Activated naive CD4-positive, alpha-beta T cell treated with anti-CD3 and anti-CD28 coated beads, Interleukin-2, amount 10 ng/mL, durations not matched to agents 7 days and 5 days (primary cell): ENCODE results near the gene IPMK.

Experiments used
- CTCF ChIA-PET: fragments of 350-600 bp; sonication (Branson Sonifier 250); formaldehyde crosslinking; loops from one replicate; lab custom pipeline; 2021; ENCODE audit warnings: antibody characterized with exemption; lab: Charles Lee
- DNase-seq: peaks from one replicate; pipeline ENCODE4 v3.0.0-alpha.2; 2020
- H3K27ac Mint-ChIP-seq: one replicate; pipeline ENCODE4 v1.8.0; 2021; ENCODE audit warnings: mild to moderate bottlenecking, moderate library complexity, mixed read lengths
- H3K27me3 Mint-ChIP-seq: one replicate; pipeline ENCODE4 v1.8.0; 2021; ENCODE audit warnings: mild to moderate bottlenecking, mixed read lengths
- H3K36me3 Mint-ChIP-seq: one replicate; pipeline ENCODE4 v1.8.0; 2021; ENCODE audit warnings: mixed read lengths
- H3K4me1 Mint-ChIP-seq: one replicate; pipeline ENCODE4 v1.8.0; 2021; ENCODE audit warnings: mixed read lengths
- H3K4me3 Mint-ChIP-seq: one replicate; pipeline ENCODE4 v1.8.0; 2021; ENCODE audit warnings: mild to moderate bottlenecking, moderate library complexity, mixed read lengths
- H3K9me3 Mint-ChIP-seq: one replicate; pipeline ENCODE4 v1.8.0; 2021; ENCODE audit warnings: mixed read lengths

The IPMK gene

GRCh38 chr10:58225654-58226053 is 42.0 kb downstream of the IPMK start:
- peaks cover 30% of the 10 kb centered on the region for H3K36me3 Mint-ChIP-seq
- no peak for DNase-seq
- H3K4me1 Mint-ChIP-seq = no peaks in the 10 kb centered on the region
- CTCF ChIA-PET = no interaction called here
- H3K4me3 Mint-ChIP-seq = no peak overlapping the region
- H3K27me3 Mint-ChIP-seq = no peaks in the 10 kb centered on the region
- no peaks in the 10 kb centered on the region for H3K9me3 Mint-ChIP-seq
- H3K27ac Mint-ChIP-seq = no peak overlapping the region

GRCh38 chr10:58220769-58221451 is 46.8 kb downstream of the IPMK start:
- Mint-ChIP-seq H3K27me3 (no peaks in the 10 kb centered on the region), H3K9me3 (no peaks in the 10 kb centered on the region), H3K27ac (no peak overlapping the region), H3K36me3 (peaks cover 19% of the 10 kb centered on the region), H3K4me1 (no peaks in the 10 kb centered on the region), H3K4me3 (no peak overlapping the region)
- CTCF ChIA-PET = no interaction called here
- no peak for DNase-seq

- Mint-ChIP-seq H3K36me3 (peaks cover 13% of the 10 kb centered on the region), H3K9me3 (no peaks in the 10 kb centered on the region), H3K4me1 (no peaks in the 10 kb centered on the region), H3K4me3 (no peak overlapping the region), H3K27me3 (no peaks in the 10 kb centered on the region), H3K27ac (no peak overlapping the region)
- DNase-seq = no peak
- CTCF ChIA-PET = no interaction called here
Observed at GRCh38 chr10:58219875-58220274, 47.8 kb downstream of the IPMK start.

GRCh38 chr10:58217612-58218011 is 50.1 kb downstream of the IPMK start:
- no peak overlapping the region for H3K27ac Mint-ChIP-seq
- peaks cover 5% of the 10 kb centered on the region for H3K4me1 Mint-ChIP-seq
- no peaks in the 10 kb centered on the region for H3K27me3 Mint-ChIP-seq
- H3K4me3 Mint-ChIP-seq = no peak overlapping the region
- peaks cover 20% of the 10 kb centered on the region for H3K36me3 Mint-ChIP-seq
- no peaks in the 10 kb centered on the region for H3K9me3 Mint-ChIP-seq
- CTCF ChIA-PET = no interaction called here
- no peak for DNase-seq

DNA sequence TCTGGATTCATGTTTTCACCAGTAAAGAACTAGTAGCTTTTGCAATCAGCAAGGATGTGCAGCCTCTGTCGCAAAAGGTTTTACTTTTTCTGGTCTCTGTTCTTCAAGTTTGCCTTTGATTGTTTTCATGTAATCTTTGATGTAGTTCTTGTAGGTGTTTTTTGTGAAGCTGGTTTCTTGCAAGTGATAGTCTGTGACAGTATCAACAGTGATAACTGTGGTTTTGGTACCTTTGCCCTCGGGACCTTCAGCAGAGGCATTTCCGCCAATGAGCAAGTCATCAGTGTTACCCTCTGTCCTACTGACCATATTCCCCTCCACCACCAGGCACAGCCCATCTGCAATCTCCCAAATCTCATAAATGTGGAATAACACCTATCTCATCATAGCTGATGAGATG is 55.1 kb downstream of the IPMK start:
- Mint-ChIP-seq H3K36me3 (peaks cover 30% of the 10 kb centered on the region), H3K4me3 (no peak overlapping the region), H3K9me3 (no peaks in the 10 kb centered on the region), H3K27me3 (no peaks in the 10 kb centered on the region), H3K4me1 (peaks cover 9% of the 10 kb centered on the region), H3K27ac (no peak overlapping the region)
- DNase-seq = no peak
- CTCF ChIA-PET = interaction anchor here (0.7 kb wide), 2 partner anchors 11 to 87 kb away, joined by 3 read pairs; no protein-coding TSS in a partner anchor

DNA sequence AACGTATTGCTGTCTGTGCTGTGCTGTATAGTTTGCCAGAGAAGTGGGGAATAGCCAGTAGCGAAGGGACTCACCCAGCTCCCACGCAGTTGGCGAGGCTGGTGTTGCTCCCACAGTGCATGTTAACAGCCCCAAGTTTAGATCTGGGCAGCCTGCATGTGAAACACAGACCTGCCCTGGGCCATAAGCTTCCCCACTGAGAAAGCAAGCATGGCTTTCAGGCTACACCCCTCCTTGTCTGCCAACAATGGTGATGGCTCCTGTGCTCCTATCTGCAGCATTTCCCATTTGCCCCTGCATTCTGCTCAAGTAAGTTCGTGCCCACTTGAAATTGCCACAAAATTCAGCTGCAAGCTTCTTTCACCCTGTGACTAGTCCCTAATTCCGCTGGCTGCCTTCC is 57.5 kb downstream of the IPMK start:
- Mint-ChIP-seq H3K4me1 (peaks cover 9% of the 10 kb centered on the region), H3K27me3 (no peaks in the 10 kb centered on the region), H3K36me3 (peaks cover 27% of the 10 kb centered on the region), H3K9me3 (no peaks in the 10 kb centered on the region), H3K4me3 (no peak overlapping the region), H3K27ac (no peak overlapping the region)
- CTCF ChIA-PET = no interaction called here
- no peak for DNase-seq

DNA sequence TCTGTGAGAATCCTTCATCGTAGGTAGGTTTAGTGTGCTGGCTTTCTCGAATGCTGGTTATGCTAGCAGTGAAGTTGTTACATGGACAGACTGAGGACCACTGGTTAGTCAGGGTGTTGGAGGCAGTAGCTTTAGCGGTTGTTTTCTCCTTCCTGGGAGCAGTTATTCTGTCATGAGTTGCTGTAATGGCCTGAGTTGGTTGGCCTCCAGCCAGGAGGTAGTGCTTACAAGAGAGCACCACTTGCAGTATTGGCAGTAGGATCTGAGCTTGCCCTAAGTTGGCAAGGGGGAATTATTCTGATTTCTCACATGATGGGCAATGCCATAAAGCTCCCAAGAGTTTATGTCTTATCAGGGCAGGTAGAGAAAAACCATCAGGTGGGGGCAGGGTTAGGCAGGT is 58.0 kb downstream of the IPMK start:
- H3K27ac Mint-ChIP-seq = no peak overlapping the region
- H3K9me3 Mint-ChIP-seq = no peaks in the 10 kb centered on the region
- H3K36me3 Mint-ChIP-seq = peaks cover 24% of the 10 kb centered on the region
- no peak for DNase-seq
- no peaks in the 10 kb centered on the region for H3K27me3 Mint-ChIP-seq
- peaks cover 9% of the 10 kb centered on the region for H3K4me1 Mint-ChIP-seq
- no peak overlapping the region for H3K4me3 Mint-ChIP-seq
- CTCF ChIA-PET = no interaction called here

GRCh38 chr10:58206251-58206650 is 61.4 kb downstream of the IPMK start:
- Mint-ChIP-seq H3K27me3 (no peaks in the 10 kb centered on the region), H3K4me3 (no peak overlapping the region), H3K9me3 (no peaks in the 10 kb centered on the region), H3K36me3 (peaks cover 18% of the 10 kb centered on the region), H3K27ac (no peak overlapping the region), H3K4me1 (peaks cover 5% of the 10 kb centered on the region)
- no peak for DNase-seq
- CTCF ChIA-PET = no interaction called here

GRCh38 chr10:58201704-58202103 is 66.0 kb downstream of the IPMK start:
- Mint-ChIP-seq H3K4me1 (peaks cover 5% of the 10 kb centered on the region), H3K27ac (no peak overlapping the region), H3K27me3 (no peaks in the 10 kb centered on the region), H3K36me3 (peaks cover 9% of the 10 kb centered on the region), H3K9me3 (no peaks in the 10 kb centered on the region), H3K4me3 (no peak overlapping the region)
- CTCF ChIA-PET = no interaction called here
- DNase-seq = no peak

GRCh38 chr10:58189269-58189668 is 78.4 kb downstream of the IPMK start:
- no peaks in the 10 kb centered on the region for H3K9me3 Mint-ChIP-seq
- no peak for DNase-seq
- CTCF ChIA-PET = interaction anchor here (2.7 kb wide), 1 partner anchor 102 kb away, joined by 9 read pairs; no protein-coding TSS in a partner anchor
- H3K4me3 Mint-ChIP-seq = no peak overlapping the region
- no peaks in the 10 kb centered on the region for H3K4me1 Mint-ChIP-seq
- H3K27me3 Mint-ChIP-seq = peaks cover 5% of the 10 kb centered on the region
- H3K36me3 Mint-ChIP-seq = no peaks in the 10 kb centered on the region
- no peak overlapping the region for H3K27ac Mint-ChIP-seq

- Mint-ChIP-seq H3K27me3 (peaks cover 5% of the 10 kb centered on the region), H3K27ac (no peak overlapping the region), H3K36me3 (no peaks in the 10 kb centered on the region), H3K4me3 (no peak overlapping the region), H3K9me3 (no peaks in the 10 kb centered on the region), H3K4me1 (no peaks in the 10 kb centered on the region)
- CTCF ChIA-PET = interaction anchor here (0.6 to 1.0 kb wide), 2 partner anchors 107 to 108 kb away, joined by 3 read pairs; no protein-coding TSS in a partner anchor
- no peak for DNase-seq
Observed at GRCh38 chr10:58184120-58184670, 83.5 kb downstream of the IPMK start.

DNA sequence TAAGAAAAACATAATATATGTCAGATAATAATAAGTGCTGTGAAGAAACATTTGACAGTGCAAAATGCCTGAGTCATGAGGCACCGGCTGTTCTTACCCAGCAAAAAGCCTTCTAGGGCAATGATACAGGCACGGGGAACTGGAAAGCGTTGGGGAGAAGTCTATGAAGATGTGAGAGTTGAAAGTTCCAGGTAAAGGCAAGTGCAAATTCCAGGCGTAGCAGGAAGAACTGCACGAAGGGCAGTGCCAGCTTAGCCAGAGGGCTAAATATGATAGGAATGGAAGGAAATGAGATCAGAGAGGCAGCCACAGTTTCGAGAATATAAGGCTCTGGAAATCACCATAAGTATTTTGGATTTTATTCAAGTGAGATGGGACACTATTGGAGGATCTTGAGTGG is 87.0 kb downstream of the IPMK start:
- no peak for DNase-seq
- Mint-ChIP-seq H3K9me3 (no peaks in the 10 kb centered on the region), H3K4me3 (no peak overlapping the region), H3K36me3 (no peaks in the 10 kb centered on the region), H3K27me3 (no peaks in the 10 kb centered on the region), H3K4me1 (no peaks in the 10 kb centered on the region), H3K27ac (no peak overlapping the region)
- CTCF ChIA-PET = interaction anchor here (7.4 kb wide), 1 partner anchor 112 kb away, joined by 148 read pairs; no protein-coding TSS in a partner anchor

DNA sequence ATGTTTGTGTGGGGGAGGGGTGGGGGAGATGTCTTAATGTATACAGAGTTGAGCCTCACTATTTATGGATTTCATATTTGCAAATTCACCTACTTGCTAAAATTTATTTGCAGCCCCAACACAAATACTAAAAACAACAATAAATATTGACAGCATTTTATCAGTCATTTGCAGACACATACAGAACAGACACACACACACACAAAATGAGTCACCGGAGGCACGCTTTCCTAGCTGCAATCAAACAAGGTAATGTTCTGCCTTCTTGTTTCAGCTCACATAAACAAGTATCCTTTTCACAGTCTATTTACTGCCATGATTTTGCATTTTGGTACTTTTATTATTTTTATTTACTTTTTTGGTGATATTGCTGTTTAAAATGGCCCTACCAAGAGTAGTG is 88.5 kb downstream of the IPMK start:
- no peak for DNase-seq
- Mint-ChIP-seq H3K27me3 (no peaks in the 10 kb centered on the region), H3K27ac (no peak overlapping the region), H3K4me1 (no peaks in the 10 kb centered on the region), H3K36me3 (no peaks in the 10 kb centered on the region), H3K4me3 (no peak overlapping the region), H3K9me3 (no peaks in the 10 kb centered on the region)
- CTCF ChIA-PET = interaction anchor here (0.7 to 7.4 kb wide), 4 partner anchors 58 to 262 kb away, joined by 3 to 148 read pairs (median 3); partner anchors contain the start of gene UBE2D1

- no peaks in the 10 kb centered on the region for H3K9me3 Mint-ChIP-seq
- H3K27ac Mint-ChIP-seq = no peak overlapping the region
- no peaks in the 10 kb centered on the region for H3K36me3 Mint-ChIP-seq
- H3K4me1 Mint-ChIP-seq = no peaks in the 10 kb centered on the region
- H3K27me3 Mint-ChIP-seq = no peaks in the 10 kb centered on the region
- CTCF ChIA-PET = interaction anchor here (0.7 to 7.4 kb wide), 5 partner anchors 58 to 262 kb away, joined by 3 to 148 read pairs (median 3); partner anchors contain the start of genes CISD1 and UBE2D1
- no peak for DNase-seq
- H3K4me3 Mint-ChIP-seq = no peak overlapping the region
Observed at GRCh38 chr10:58178811-58179210, 88.9 kb downstream of the IPMK start.
